ENCODE measurements around the gene FAM163B. TPM values are rescaled to one million over a fixed set of nuclear protein-coding genes. Genes with fewer than 3 reads are reported as not detected.

The FAM163B gene
- total RNA-seq, 2 donors from 2014 or later, result not detected

DNA sequence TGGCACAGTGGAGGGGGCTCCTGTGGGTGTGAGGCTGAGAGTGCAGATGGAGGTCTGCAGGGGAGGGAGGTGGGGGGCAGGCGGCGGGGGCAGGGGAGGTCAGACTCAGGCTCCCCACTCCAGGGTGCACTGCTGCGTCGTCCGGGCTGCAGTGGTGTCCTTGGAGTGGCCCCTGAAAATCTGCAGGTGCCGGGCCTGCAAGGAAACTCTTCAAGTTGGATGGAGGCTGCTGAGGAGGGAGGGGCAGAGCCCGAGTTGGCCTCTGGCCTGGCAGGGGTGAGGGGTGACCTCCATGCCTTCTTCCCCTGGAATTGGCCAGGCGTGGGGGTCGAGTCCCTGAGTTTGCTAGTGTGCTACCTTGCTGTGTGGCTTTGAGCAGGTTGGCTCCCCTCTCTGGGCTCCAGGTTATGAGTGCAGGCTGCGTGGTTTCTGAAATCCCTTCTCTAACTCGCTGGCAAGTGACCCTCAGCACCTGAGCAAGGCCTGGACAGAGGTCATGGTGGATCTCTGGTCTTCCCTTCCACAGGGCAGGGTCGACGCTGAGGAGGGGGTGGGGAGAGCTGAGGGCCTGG, 73.8 kb downstream of the FAM163B start:
- peaks cover 14% of the 10 kb centered on the region for H3K27me3 Mint-ChIP-seq (ENCODE audit: insufficient read depth)

DNA sequence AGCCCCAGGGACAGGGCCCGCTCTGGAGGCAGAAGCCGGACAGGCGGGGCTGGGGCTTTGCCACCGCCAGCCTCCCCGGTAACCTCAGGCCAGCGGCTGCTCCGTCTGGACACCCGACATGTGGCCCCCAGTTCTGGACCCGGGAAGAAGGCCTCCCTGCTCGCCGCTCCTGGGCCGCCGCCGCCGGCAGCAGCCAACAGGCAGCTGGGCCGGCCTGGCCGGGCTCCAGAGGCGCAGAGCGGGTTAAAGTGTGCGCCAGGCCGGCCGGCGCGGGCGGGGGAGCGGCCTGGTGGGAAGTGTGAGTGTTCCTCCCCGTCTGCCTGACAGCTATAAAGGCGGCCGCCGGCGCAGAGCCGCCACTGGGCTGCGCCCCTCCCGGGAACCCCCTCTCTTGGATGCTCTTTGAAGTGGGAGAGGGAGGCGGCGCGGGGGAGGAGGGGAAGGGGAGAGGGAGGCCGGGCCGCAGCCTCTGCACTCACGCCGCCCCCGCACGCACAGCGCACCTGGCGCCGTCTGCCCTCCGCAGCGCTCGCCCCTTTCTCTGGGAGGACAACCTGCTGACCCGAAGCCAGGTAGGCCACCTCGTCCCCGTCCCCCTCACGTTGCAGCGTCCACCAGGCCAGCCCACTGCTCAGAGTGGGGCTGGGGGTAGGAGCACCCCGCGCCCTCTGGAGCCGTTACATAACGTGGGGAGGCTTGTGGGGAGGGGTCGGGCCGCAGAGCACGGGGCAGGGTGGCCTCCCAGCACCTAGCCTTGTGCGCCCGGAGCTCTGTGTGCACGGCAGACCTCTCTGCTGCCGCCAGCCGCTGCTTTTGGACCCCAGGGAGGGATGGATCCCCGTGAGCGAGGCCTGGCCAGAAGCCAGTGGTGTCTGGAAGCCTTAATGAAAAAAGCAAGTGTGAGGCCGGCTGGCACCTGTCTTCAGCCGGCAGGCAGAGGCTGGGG, 74.6 kb downstream of the FAM163B start, which contains the start of gene ADAMTSL2:
TSS of gene ADAMTSL2 (plus strand) at position 359 of the 946 bp plus-strand sequence. CDS start 2,009 bp downstream, outside the sequence.
- Histone ChIP-seq H3K4me3 (ENCODE audit: low read length) (no peak within 1 kb of the TSS), H3K27ac (ENCODE audit: low read depth, low read length) (peak within 1 kb of the TSS; percentile 44), H3K9me3 (ENCODE audit: control insufficient read depth, low read length) (no peaks in the 10 kb centered on the region), H3K36me3 (ENCODE audit: control insufficient read depth, insufficient read depth, low read length) (no peaks in the 10 kb centered on the region), H3K4me1 (ENCODE audit: control insufficient read depth, insufficient read depth, low read length) (no peaks in the 10 kb centered on the region), H3K9ac (ENCODE audit: extremely low read depth, low read length, poor library complexity, severe bottlenecking) (no peak within 1 kb of the TSS), H3K27me3 (ENCODE audit: control insufficient read depth, insufficient read depth, low read length, poor library complexity, severe bottlenecking) (peaks cover 11% of the 10 kb centered on the region)
- H3K27ac Mint-ChIP-seq, result no peak within 1 kb of the TSS
- peak; percentile 84 for DNase-seq
- H3K27me3 Mint-ChIP-seq (ENCODE audit: insufficient read depth), result peaks cover 14% of the 10 kb centered on the region
- no peaks in the 10 kb centered on the region for H3K36me3 Mint-ChIP-seq (ENCODE audit: low read depth)
- H3K9me3 Mint-ChIP-seq, result no peaks in the 10 kb centered on the region
- H3K4me1 Mint-ChIP-seq, result peaks cover 4% of the 10 kb centered on the region
- peak within 1 kb of the TSS; percentile 35 for H3K4me3 Mint-ChIP-seq
- no peak for TF ChIP-seq CTCF (conservative IDR thresholded peaks at IDR 0.05)
- 35 to 36% methylated on average over 26 to 70 of the region's 70 CpGs for WGBS, 2 experiments (ENCODE audit: insufficient coverage in 1 of 2, insufficient read length in 1 of 2)

More for the DNA sequence above, 73.8 kb downstream of the FAM163B start:
- no peak overlapping the region for H3K27ac ChIP-seq (ENCODE audit: low read depth, low read length)
- H3K27me3 ChIP-seq (ENCODE audit: control insufficient read depth, insufficient read depth, low read length, poor library complexity, severe bottlenecking), result peaks cover 11% of the 10 kb centered on the region
- no peaks in the 10 kb centered on the region for H3K9me3 ChIP-seq (ENCODE audit: control insufficient read depth, low read length)
- Mint-ChIP-seq H3K36me3 (ENCODE audit: low read depth) (no peaks in the 10 kb centered on the region), H3K27ac (no peak overlapping the region), H3K4me3 (peak overlapping the region; percentile 35), H3K4me1 (peaks cover 4% of the 10 kb centered on the region), H3K9me3 (no peaks in the 10 kb centered on the region)
- H3K4me1 ChIP-seq (ENCODE audit: control insufficient read depth, insufficient read depth, low read length), result no peaks in the 10 kb centered on the region
- no peak for DNase-seq
- H3K4me3 ChIP-seq (ENCODE audit: low read length), result no peak overlapping the region
- WGBS, 2 experiments (ENCODE audit: insufficient coverage in 1 of 2, insufficient read length in 1 of 2), result 84 to 90% methylated on average over 2 to 13 of the region's 13 CpGs
- no peak for TF ChIP-seq CTCF (conservative IDR thresholded peaks at IDR 0.05)
- H3K36me3 ChIP-seq (ENCODE audit: control insufficient read depth, insufficient read depth, low read length), result no peaks in the 10 kb centered on the region
- H3K9ac ChIP-seq (ENCODE audit: extremely low read depth, low read length, poor library complexity, severe bottlenecking), result no peak overlapping the region

GRCh38 chr9:133533857-133534256, 75.3 kb downstream of the FAM163B start:
- no peak for TF ChIP-seq CTCF (conservative IDR thresholded peaks at IDR 0.05)
- peak overlapping the region; percentile 44 for H3K27ac ChIP-seq (ENCODE audit: low read depth, low read length)
- Mint-ChIP-seq H3K4me3 (no peak overlapping the region), H3K9me3 (no peaks in the 10 kb centered on the region), H3K4me1 (no peaks in the 10 kb centered on the region), H3K36me3 (ENCODE audit: low read depth) (no peaks in the 10 kb centered on the region), H3K27ac (no peak overlapping the region), H3K27me3 (ENCODE audit: insufficient read depth) (peaks cover 13% of the 10 kb centered on the region)
- no peak overlapping the region for H3K4me3 ChIP-seq (ENCODE audit: low read length)
- no peaks in the 10 kb centered on the region for H3K36me3 ChIP-seq (ENCODE audit: control insufficient read depth, insufficient read depth, low read length)
- H3K27me3 ChIP-seq (ENCODE audit: control insufficient read depth, insufficient read depth, low read length, poor library complexity, severe bottlenecking), result peaks cover 11% of the 10 kb centered on the region
- WGBS, 2 experiments (ENCODE audit: insufficient coverage in 1 of 2, insufficient read length in 1 of 2), result 84% methylated on average over 9 of the region's 9 CpGs; no CpG with 5 or more reads in 1 of the 2 experiments
- no peaks in the 10 kb centered on the region for H3K9me3 ChIP-seq (ENCODE audit: control insufficient read depth, low read length)
- DNase-seq, result no peak
- no peaks in the 10 kb centered on the region for H3K4me1 ChIP-seq (ENCODE audit: control insufficient read depth, insufficient read depth, low read length)
- no peak overlapping the region for H3K9ac ChIP-seq (ENCODE audit: extremely low read depth, low read length, poor library complexity, severe bottlenecking)

All from endodermal cell (in vitro differentiated cells).